WTC11 (cell line): Measurements from ENCODE around the gene ALG8.

Source experiments
- ATF1 ChIP-seq: sonication (generic); formaldehyde crosslinking; IDR thresholded peaks from 2 replicates; pipeline ENCODE4 v1.8.1; 2023; ENCODE audit warnings: mild to moderate bottlenecking, moderate library complexity, missing genetic modification reagents
- CBFB ChIP-seq: sonication (generic); formaldehyde crosslinking; IDR thresholded peaks from 2 replicates; pipeline ENCODE4 v1.8.1; 2022; ENCODE audit warnings: mild to moderate bottlenecking, low read depth, missing genetic modification reagents
- CREB1 ChIP-seq: sonication (generic); formaldehyde crosslinking; IDR thresholded peaks from 2 replicates; pipeline ENCODE4 v1.8.0; 2023; ENCODE audit warnings: mild to moderate bottlenecking, missing genetic modification reagents
- JUN ChIP-seq: sonication (generic); formaldehyde crosslinking; IDR thresholded peaks from 2 replicates; pipeline ENCODE4 v1.8.0; 2023; ENCODE audit warnings: mild to moderate bottlenecking, missing genetic modification reagents
- NFYB ChIP-seq: sonication (generic); formaldehyde crosslinking; conservative IDR thresholded peaks from 2 replicates; pipeline ENCODE4 v1.8.0; 2022; ENCODE audit warnings: low read depth, missing genetic modification reagents
- TP53 ChIP-seq: sonication (generic); formaldehyde crosslinking; IDR thresholded peaks from 2 replicates; pipeline ENCODE4 v1.8.1; 2023; ENCODE audit warnings: mild to moderate bottlenecking, missing genetic modification reagents
- ZNF263 ChIP-seq: sonication (generic); formaldehyde crosslinking; IDR thresholded peaks from 2 replicates; pipeline ENCODE4 v1.8.1; 2022; ENCODE audit warnings: low read depth, mild to moderate bottlenecking, moderate library complexity, missing genetic modification reagents
- TF ChIP-seq, protein P1 (sequence below): fragments of 200-600 bp; IDR thresholded peaks from 2 replicates; pipeline ENCODE4 v1.8.0; 2022; ENCODE audit warnings: antibody characterized with exemption
- TF ChIP-seq, protein P2 (sequence below): sonication (generic); formaldehyde crosslinking; IDR thresholded peaks from 2 replicates; pipeline ENCODE4 v1.8.1; 2022; ENCODE audit warnings: missing genetic modification reagents, borderline replicate concordance
- TF ChIP-seq, protein P3 (sequence below): sonication (generic); formaldehyde crosslinking; IDR thresholded peaks from 2 replicates; pipeline ENCODE4 v1.8.0; 2022; ENCODE audit warnings: mild to moderate bottlenecking, missing genetic modification reagents
- TF ChIP-seq, protein P4 (sequence below): sonication (generic); formaldehyde crosslinking; IDR thresholded peaks from 2 replicates; pipeline ENCODE4 v1.8.0; 2023; ENCODE audit warnings: missing genetic modification reagents, mild to moderate bottlenecking, borderline replicate concordance
- TF ChIP-seq, protein P5 (sequence below): sonication (generic); formaldehyde crosslinking; IDR thresholded peaks from 2 replicates; pipeline ENCODE4 v1.8.0; 2022; ENCODE audit warnings: mild to moderate bottlenecking, missing genetic modification reagents

DNA sequence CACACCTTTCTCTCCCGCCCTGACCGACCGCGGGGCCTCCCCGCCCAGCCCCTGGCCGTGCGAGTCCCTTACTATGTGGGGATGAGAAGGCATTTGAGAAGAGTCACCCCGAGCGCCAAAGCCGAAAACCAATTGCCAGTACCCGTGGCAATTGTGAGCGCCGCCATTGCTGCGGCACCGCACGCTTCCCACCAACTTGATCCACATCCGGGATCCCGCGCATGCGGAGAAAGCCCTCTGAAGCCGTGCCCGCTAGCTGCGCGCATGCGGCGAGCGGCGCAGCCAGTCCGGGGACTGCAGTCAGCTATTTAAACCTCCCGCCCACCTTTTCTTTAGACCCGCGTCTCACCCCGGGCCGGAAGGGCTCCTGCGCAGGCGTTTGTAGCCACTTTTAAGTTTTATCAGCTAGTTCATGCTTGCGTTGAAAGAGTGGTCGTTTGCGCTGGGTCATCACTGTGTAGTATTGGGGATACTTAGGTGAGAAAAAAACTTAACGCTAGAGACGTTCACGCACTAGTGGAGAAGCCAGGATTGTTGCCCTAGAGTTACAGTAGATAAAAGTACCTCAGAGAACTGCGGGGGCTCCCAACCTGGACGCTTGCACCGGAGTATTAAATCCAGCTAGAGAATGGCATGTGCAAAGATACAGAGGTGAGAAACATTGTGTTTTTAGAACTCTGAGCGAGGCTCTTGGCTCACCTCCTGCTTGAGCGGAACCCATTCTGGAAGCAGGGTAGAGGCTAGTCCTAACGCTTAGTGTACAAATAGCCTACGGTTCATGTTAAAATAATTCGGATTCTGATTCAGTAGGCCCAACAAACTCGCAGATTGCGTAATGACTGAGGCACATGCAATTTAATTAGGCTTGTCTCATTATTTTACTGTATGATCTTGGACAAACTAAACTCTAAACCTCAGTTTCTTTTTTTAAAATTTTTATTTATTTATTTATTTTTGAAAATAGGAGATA lies at the start of gene ALG8:
- TF ChIP-seq CREB1 (CRISPR knock-in tag), result no peak
- TF ChIP-seq, protein P1, sequence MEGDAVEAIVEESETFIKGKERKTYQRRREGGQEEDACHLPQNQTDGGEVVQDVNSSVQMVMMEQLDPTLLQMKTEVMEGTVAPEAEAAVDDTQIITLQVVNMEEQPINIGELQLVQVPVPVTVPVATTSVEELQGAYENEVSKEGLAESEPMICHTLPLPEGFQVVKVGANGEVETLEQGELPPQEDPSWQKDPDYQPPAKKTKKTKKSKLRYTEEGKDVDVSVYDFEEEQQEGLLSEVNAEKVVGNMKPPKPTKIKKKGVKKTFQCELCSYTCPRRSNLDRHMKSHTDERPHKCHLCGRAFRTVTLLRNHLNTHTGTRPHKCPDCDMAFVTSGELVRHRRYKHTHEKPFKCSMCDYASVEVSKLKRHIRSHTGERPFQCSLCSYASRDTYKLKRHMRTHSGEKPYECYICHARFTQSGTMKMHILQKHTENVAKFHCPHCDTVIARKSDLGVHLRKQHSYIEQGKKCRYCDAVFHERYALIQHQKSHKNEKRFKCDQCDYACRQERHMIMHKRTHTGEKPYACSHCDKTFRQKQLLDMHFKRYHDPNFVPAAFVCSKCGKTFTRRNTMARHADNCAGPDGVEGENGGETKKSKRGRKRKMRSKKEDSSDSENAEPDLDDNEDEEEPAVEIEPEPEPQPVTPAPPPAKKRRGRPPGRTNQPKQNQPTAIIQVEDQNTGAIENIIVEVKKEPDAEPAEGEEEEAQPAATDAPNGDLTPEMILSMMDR, result no peak
- TF ChIP-seq, protein P2, sequence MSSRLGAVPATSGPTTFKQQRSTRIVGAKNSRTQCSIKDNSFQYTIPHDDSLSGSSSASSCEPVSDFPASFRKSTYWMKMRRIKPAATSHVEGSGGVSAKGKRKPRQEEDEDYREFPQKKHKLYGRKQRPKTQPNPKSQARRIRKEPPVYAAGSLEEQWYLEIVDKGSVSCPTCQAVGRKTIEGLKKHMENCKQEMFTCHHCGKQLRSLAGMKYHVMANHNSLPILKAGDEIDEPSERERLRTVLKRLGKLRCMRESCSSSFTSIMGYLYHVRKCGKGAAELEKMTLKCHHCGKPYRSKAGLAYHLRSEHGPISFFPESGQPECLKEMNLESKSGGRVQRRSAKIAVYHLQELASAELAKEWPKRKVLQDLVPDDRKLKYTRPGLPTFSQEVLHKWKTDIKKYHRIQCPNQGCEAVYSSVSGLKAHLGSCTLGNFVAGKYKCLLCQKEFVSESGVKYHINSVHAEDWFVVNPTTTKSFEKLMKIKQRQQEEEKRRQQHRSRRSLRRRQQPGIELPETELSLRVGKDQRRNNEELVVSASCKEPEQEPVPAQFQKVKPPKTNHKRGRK (CRISPR knock-in tag), result 0 out of 2 replicates have a peak, but pooled peaks have one; percentile 8
- TF ChIP-seq, protein P3, sequence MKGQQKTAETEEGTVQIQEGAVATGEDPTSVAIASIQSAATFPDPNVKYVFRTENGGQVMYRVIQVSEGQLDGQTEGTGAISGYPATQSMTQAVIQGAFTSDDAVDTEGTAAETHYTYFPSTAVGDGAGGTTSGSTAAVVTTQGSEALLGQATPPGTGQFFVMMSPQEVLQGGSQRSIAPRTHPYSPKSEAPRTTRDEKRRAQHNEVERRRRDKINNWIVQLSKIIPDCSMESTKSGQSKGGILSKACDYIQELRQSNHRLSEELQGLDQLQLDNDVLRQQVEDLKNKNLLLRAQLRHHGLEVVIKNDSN, result no peak; the same call in 1 of the 2 replicates
- TF ChIP-seq TP53, result peak; percentile 76
- 0 out of 2 replicates have a peak, but pooled peaks have one; percentile 27 for TF ChIP-seq NFYB (CRISPR knock-in tag)
- TF ChIP-seq ATF1 (CRISPR knock-in tag), result peak; percentile 72; the same call in 1 of the 2 replicates
- TF ChIP-seq, protein P4, sequence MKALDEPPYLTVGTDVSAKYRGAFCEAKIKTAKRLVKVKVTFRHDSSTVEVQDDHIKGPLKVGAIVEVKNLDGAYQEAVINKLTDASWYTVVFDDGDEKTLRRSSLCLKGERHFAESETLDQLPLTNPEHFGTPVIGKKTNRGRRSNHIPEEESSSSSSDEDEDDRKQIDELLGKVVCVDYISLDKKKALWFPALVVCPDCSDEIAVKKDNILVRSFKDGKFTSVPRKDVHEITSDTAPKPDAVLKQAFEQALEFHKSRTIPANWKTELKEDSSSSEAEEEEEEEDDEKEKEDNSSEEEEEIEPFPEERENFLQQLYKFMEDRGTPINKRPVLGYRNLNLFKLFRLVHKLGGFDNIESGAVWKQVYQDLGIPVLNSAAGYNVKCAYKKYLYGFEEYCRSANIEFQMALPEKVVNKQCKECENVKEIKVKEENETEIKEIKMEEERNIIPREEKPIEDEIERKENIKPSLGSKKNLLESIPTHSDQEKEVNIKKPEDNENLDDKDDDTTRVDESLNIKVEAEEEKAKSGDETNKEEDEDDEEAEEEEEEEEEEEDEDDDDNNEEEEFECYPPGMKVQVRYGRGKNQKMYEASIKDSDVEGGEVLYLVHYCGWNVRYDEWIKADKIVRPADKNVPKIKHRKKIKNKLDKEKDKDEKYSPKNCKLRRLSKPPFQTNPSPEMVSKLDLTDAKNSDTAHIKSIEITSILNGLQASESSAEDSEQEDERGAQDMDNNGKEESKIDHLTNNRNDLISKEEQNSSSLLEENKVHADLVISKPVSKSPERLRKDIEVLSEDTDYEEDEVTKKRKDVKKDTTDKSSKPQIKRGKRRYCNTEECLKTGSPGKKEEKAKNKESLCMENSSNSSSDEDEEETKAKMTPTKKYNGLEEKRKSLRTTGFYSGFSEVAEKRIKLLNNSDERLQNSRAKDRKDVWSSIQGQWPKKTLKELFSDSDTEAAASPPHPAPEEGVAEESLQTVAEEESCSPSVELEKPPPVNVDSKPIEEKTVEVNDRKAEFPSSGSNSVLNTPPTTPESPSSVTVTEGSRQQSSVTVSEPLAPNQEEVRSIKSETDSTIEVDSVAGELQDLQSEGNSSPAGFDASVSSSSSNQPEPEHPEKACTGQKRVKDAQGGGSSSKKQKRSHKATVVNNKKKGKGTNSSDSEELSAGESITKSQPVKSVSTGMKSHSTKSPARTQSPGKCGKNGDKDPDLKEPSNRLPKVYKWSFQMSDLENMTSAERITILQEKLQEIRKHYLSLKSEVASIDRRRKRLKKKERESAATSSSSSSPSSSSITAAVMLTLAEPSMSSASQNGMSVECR (CRISPR knock-in tag), result peak; percentile 73; the same call in 1 of the 2 replicates
- TF ChIP-seq, protein P5, sequence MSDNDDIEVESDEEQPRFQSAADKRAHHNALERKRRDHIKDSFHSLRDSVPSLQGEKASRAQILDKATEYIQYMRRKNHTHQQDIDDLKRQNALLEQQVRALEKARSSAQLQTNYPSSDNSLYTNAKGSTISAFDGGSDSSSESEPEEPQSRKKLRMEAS, result peak; percentile 97
- no peak for TF ChIP-seq ZNF263 (CRISPR knock-in tag)
- peak; percentile 81; the same call in 1 of the 2 replicates for TF ChIP-seq CBFB (CRISPR knock-in tag)
- 0 out of 2 replicates have a peak, but pooled peaks have one; percentile 40 for TF ChIP-seq JUN (CRISPR knock-in tag)
